Glomerular endothelial cell (primary cell): Measurements from ENCODE around the gene ZC3H12C. TPM values are rescaled to one million over a fixed set of nuclear protein-coding genes. Genes with fewer than 3 reads are reported as not detected.
A peak's percentile ranks its signal among the peaks of the same experiment; 100 is the strongest.

Source experiments
- DNase-seq: peaks from one replicate; pipeline ENCODE4 v3.0.0-alpha.2; 2011; ENCODE audit warnings: low read depth, low spot score; ENCODE audit errors: extremely low read depth
- total RNA-seq: library from RNA; depleted of rRNA; stranded (reverse); fragments of >200 nt; gene quantifications from 2 replicates; pipeline ENCODE4 v1.2.3, GENCODE V29; 2015

ZC3H12C gene
- total RNA-seq, 1 donor from 2014 or later, result 16.8 TPM

DNA sequence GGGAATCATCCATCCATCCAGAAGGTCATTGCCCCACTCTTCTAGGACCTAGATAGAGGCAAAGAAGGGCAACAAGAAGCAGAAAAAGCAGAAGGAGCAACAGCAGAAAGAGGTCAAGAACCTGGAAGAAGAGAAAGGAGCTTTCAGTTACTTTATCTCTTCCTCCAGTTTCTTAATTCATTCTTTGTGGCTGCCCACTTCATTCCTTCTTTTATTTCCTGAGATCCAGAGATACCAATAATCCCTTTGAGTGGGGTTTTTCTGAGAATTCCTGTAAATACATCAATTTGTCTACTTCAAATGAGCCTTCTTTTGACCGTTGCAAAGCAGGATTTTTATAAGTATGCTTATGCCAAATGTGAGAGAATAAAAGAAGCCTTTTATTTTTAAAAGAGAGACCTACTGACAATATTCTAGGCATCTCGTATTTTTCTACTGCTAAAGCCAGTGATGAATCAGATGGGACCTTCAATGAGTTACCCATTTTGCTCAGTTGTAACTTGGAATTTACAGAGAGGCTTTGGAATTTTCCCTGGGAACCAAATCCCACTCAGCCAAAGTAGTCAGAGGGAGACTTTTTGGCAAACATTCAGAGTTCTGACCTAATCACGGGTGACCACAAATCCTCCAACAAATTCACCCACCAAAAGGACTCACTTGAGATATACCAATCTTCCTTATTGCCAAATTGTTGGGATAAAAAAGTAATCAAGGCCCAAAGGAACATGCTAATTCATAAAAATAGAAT is 54.9 kb downstream of the ZC3H12C start:
- DNase-seq, result peak; percentile 12

DNA sequence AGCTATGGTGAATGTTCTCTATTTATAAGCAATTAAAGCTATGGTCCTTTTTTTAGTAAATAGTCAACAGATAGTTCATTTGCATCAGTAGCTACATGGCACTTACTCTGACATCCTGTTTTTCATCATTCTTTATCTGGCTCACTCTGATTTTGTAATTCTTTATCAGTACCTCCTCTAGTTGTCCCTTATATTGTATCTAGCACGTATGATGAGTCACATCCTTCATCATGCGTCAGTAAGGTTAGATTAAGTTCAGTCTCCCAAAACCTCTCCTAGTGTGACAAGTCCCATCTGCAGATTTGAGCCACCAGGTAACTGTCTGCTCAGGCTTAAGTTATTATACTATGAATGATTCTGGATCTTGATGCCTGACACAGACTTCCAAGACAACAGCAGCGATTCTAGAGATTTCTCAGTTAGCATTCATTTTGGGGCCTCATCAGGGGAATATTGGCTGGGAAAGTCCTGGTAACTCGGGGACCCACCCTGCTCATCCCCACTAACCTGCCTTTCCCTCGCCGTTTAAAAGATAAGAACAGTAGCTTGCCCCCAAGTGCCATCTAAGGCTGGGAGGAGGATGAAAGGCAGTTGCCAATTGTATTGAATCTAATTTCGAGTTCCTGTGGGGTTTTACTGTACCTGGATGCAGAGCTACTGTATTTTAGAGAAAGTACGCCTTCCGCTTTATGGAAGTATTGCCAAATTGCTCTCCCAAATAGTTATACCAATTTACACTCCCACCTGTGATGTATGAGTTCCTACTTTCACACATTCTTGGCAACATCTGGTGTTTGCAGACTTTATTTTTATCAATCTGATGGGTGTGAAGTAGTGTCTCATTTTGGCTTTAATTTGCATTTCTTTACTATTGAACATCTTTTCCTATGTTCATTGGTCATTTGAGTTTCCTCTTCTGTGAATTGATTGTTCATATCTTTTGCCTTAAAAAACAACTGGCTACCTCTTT is 55.9 kb downstream of the ZC3H12C start:
- peak; percentile 34 for DNase-seq

DNA sequence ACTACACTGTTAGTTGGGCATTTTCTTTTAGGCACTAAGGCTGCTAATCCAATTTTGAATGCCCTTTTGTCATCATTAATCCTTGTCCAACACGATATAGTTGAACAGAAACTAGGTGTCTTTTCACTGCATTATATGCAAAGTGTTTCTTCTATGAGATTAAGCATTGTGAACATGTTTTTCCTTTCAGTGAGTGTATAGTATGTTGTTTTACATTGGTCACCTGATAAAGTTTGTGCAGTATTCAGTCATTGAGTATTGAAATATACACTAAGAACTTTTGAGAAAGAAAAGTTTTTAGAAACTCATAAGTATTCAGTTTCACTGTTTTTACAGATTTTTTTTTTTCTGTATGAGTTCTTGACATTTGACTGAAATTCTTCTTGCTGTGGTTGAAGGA is 59.0 kb downstream of the ZC3H12C start:
- no peak for DNase-seq

DNA sequence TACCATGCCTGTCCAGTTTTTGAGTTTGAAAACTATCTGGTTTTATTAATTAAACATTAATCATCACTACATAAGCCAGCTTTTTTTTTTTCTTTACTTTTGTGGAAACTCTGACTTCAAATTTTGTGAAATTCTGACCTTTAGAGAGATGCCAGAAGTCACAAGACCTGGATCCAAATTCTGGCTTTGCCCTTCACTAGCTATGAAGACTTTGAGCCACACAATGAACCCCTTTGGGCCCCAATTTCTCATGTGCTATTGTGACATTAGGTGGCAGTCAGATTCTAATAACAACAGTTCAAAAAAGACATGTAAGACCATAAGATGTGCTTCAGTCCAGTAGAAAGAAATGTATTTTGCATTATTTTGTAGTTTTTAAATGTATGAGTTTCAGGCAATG is 60.3 kb downstream of the ZC3H12C start:
- DNase-seq, result no peak

DNA sequence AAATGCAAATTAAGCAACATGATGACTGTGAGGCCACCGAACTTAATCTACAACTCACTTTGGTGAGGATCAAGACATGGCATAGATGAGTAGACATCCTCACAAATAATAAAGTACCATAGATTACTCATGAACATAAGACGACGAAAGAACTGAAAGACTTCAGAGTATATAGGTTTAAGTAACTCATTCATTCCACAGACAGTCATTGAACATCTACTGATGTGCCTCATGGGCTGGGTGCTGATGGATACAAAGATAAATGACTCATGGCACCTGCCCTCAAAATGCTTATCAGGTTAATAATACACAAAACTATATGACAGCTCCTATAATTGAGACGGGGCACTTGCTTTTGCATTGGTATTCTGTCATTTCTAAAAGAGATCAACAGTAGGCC is 63.3 kb downstream of the ZC3H12C start:
- no peak for DNase-seq

DNA sequence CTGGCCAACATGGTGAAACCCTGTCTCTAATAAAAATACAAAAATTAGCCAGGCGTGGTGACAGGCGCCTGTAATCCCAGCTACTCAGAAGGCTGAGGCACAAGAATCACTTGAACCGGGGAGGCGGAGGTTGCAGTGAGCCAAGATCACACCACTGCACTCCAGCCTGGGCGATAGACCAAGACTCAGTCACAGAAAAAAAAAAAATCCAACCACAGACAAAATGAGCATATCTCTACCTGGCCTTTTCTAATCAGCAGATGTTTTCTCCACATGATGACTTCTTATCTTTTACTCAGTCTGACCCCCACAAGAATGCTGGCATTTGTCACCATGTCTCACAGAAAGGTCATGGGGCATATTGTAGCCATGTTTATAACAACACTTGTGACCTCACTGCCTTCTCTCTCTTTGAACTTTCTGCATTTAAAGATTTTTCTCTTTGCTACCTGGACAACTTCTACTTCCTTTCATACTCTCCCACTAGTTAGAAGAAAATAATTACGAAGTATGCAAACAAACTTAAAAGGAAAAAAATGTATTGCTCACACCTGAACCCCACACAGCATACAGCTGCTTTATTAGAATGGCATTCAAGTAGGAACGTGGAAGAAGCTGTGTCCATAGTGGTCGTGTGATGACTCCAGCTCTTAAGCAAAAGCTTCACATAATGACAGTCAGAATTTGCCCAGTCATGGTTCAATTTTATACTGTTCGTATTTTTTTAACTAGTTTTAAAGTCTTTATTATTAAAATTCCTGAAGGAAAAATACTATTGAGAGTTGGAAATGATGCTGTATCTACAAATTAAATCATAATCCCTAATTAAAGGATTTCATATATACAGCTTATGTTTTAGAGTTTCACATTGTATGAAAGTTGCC is 65.4 kb downstream of the ZC3H12C start:
- no peak for DNase-seq

DNA sequence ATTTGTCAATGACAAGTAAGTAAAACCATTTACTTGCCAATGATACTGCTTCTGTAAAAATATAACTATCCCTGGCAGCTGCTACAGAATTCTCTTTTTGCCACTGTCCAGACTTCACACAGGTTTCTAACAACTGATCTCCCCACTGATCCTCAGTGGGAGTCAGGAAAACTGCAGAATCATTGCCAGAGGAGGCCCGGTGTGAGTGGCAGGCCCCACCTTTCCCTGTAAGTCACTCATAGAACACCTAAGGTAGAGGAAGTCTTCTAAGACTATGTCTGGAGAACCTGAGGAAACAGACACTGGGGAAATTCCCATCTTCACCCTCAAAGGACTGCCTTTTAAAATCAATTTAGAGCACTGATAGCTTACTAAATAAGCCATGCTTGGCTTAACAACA is 66.3 kb downstream of the ZC3H12C start:
- no peak for DNase-seq

DNA sequence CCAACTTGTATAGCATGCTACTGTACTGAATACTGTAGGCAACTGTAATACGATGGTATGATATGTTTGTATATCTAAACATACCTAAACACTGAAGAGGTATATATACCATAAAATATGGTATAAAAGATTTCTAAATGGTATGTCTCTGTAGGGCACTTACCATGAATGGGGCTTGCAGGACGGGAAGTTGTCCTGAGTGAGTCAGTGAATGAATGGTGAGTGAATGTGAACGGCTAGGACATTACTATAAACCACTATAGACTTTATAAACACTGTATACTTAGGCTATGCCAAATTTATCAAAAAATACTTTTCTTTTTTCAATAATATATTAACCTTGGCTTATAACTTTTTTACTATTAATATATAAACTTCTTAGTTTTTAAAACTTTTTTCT is 66.8 kb downstream of the ZC3H12C start:
- DNase-seq, result no peak

DNA sequence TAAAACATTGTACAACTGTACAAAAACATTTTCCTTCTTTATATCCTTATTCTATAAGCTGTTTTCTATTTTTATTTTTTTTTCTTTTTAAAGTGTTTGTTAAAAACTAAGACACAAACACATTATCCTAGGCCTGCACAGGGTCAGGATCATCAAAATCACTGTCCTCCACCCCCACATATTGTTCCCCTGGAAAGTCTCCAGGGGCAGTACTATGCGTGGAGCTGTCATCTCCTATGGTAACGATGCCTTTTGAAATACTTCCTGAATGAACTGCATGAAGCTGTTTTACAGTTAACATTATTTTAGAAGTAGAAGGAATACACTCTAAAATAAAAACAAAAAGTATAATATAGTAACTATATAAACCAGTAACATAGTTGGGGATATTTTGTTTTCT is 67.2 kb downstream of the ZC3H12C start:
- no peak for DNase-seq

DNA sequence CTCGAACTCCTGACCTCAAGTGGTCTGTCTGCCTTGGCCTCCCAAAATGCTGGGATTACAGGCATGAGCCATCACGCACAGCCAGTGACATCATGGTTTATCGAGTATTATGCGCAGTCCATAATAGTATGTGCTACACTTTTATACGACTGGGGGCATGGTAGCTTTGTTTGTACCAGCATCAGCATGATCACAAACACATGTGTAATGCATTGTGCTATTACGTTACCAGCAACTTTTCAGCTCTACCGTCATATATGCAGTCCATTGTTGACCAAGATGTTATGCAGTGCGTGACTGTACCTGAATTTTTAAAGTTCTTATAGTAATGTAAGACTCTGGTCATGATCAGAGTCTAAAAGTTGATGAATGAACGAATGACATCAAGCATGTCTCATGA is 67.9 kb downstream of the ZC3H12C start:
- DNase-seq, result no peak

DNA sequence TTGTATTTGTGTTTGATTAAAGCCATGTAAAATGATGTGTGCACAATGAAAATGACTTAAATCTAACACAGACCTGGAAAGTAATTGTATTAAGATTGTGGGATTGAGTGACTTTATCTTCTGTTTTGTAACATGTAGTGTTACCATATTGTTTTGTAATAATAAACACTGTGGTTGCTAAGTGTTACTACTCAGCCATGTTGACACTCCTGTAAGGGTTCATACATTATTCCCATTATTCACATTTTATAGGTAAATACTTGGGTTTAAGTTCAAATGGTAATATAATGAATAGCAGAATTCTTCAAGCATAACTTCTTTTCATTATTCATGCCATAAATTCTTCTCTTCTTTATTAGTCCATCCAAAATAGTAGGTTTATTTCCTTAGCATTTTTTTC is 69.0 kb downstream of the ZC3H12C start:
- DNase-seq, result no peak

DNA sequence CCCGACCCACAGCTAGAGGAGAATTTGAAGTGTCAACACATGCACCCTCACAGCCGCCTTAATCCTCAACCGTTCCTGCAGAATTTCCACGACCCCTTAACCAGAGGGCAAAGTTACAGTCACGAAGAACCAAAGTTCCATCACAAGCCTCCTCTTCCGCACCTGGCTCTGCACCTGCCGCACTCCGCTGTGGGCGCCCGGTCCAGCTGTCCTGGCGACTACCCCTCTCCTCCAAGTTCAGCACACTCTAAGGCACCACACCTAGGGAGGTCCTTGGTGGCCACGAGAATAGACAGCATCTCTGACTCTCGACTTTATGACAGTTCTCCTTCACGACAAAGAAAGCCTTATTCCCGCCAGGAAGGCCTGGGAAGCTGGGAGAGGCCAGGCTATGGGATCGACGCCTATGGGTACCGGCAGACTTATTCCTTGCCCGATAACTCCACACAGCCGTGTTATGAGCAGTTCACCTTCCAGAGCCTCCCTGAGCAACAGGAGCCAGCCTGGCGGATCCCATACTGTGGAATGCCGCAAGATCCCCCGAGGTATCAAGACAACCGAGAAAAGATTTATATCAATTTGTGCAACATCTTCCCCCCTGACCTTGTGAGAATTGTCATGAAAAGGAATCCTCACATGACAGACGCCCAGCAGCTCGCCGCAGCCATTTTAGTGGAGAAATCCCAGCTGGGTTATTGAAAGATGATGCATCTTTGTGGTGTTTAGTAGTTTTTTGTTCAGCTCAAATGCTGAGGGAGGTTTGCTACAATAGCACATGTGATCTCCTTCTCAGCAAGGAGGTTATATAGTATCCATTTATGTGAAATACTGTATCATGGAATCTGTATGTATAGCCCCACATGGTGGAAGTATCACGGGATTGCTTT is 72.1 kb downstream of the ZC3H12C start:
- DNase-seq, result no peak

DNA sequence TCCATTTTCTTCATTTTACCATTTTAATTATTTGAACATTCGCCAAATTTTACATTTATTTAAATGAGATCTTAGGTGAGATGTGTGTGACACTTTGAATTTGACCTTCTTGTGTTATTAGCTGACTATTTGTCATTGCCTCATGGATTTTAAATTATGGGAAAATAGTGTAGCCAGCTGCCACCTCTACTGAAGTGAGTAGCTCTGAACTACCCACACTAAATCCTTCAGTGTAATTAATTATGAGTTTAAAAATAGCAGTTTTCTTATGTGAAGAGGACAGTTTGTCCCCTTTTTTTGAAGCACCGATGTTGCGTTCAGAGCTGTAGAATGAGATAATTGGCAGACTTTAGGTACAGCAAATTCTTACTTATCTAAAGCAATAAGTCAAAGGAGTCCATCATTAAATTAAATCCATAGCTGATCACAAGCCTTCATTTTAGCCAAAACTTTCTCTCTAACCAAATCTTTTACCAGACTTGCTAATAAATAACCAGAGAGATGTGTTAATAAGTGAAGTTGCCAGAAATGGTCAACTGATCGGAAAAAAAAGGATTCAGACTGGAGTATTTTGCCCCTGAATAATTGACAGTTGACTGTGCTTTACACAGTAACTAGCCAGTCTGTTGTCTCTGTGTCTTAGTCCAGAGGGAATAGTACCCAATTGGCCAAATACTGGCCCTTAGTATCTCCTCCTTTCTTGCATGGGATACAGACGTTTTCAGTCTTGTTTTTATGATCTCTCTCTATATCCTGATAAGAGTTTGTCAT is 75.0 kb downstream of the ZC3H12C start:
- DNase-seq, result no peak

DNA sequence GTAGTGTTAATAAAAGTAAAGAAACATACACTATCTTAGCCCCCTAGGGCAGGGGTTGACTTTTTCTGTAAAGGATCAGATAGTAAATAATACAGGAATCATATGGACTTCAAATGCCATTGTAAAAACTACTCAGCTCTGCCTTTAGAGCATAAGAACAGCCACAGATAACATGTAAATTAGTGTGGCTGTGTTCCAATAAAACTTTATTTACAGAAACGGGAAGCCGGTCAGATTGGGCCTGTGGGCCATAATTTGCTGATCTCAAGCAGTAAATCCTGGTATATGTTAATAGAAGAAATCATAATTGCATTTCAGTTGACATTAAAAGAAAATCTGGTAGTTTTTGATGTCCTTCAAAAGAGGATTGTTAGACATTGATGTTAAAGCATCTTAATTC is 76.5 kb downstream of the ZC3H12C start:
- DNase-seq, result no peak

DNA sequence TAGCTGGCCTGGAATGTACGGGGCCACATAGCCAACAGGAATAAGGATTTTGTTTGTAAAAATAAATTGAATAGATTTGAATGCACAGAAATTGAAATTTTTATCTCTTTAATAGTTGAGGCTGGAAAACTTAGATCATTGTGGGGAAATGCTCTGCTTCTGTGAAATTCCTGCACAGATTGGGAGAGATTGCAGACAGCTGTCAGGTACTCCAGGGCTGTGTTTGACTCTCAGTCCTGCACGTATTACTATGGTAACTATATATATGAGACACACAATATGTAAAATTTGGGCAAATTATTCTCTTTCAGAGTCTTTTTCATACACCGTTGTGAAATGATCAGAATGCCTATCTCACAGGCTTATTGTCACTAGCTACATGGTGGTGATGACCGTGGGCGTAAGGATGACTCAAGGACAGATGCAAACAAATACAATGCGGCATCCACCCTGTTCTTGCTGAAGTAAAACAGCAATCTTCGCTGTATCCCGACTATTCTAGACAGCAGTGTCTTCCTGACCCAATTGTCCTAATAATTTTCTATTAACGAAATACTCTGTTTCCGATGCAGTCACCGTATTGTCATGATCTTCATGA is 79.4 kb downstream of the ZC3H12C start:
- DNase-seq, result no peak

DNA sequence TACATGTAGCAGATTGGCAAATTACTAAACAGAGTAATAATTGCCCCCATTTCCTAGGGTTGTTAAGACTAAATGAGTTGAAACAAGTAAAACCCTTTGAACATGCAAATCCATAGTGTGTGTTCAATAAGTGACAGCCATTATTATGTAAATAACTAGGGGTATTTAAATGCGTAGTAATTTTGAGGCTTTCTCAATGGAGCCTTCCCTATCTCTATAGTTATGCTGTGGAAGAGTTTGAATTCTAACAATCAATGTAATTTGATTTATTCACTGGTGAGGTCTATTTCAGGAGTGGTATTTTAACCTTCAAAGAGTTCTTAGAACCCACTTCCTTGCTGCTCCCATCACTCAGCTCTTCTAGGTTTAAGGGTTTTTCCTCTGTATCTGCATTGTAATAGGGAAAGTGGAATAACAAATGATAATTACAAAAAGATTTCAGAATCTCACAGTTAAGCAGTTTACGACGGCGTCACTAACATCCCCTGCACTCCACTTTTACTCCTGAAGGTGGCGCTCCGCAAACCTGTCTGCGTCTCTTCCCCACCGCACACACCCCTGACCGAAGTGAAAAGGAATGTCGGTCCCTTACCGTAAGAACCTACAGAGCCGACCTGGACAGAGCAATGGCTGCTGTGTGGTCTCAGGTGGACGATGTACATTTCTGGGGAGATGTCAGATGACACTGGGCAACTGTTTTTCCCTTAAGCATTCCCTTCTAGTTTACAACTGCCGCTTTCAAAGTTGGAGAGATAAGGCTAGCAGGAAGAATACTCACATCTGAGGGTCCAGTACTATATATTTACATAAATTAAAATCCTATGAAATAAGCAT is 80.8 kb downstream of the ZC3H12C start:
- peak; percentile 45 for DNase-seq

DNA sequence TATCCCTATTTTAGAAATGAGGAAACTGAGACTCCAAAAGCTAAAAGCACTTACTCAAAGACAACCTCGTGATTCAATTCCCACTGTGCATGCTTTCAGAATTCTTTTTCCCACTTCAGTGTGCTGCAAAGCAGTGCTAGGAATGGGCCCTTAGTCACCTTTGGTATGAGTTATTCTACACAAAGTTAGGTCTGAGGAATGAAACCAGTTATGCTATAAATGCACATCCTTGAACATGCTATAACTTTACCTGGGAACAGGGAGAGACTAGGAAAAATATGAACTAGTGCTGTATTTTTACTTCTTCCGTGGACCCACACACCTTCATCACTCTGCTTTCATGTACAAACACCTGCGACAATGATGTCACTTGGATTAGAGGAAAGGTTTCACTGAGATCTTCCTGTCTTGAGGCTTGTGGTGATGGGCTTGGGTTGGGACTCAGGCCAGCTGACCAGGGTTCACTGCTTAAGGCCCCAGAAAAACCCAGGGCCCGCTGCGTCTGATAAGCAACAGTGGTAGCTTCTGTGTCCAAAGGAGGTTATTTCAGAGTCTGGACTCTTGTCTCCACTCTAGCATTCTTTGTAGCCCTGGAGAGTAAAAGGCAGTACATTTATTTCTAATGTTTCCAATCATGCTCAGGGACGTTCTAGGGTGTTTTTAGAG is 81.6 kb downstream of the ZC3H12C start:
- DNase-seq, result no peak
